Measurements from ENCODE around the gene SIPA1L3.

GRCh38 chr19:38216785-38217641 is 310.0 kb downstream of the SIPA1L3 start:
- no peak for TF ChIP-seq CEBPB (IDR thresholded peaks at IDR 0.05)
- no peak for TF ChIP-seq YY1 (IDR thresholded peaks at IDR 0.05; ENCODE audit: low read depth)
- TF ChIP-seq EP300 (IDR thresholded peaks at IDR 0.05; ENCODE audit: borderline replicate concordance): no peak
- no peak for TF ChIP-seq RAD21 (IDR thresholded peaks at IDR 0.05; ENCODE audit: low read depth)
- no peak for TF ChIP-seq EGR1 (IDR thresholded peaks at IDR 0.05)
- no peak for TF ChIP-seq TAF1 (IDR thresholded peaks at IDR 0.05; ENCODE audit: low read depth)
- no peak for TF ChIP-seq TCF12 (IDR thresholded peaks at IDR 0.05; ENCODE audit: low read depth)
- TF ChIP-seq MAX (IDR thresholded peaks at IDR 0.05): no peak
- no peak for TF ChIP-seq ZBTB7A (IDR thresholded peaks at IDR 0.05; ENCODE audit: low read depth)
- no peak for TF ChIP-seq REST (IDR thresholded peaks at IDR 0.05; ENCODE audit: low read depth)
- no peak for TF ChIP-seq USF1 (IDR thresholded peaks at IDR 0.05)

Data from Ishikawa (cell line).